HEK293 (cell line): ENCODE results near the gene ABCB9.

Source experiments
- HIC1 ChIP-seq: fragments of 450-650 bp; formaldehyde crosslinking; IDR thresholded peaks from 2 replicates; pipeline ENCODE4 v1.5.1; 2016; ENCODE audit warnings: missing biosample characterization, missing genetic modification characterization
- SCRT1 ChIP-seq: fragments of 450-650 bp; formaldehyde crosslinking; IDR thresholded peaks from 2 replicates; pipeline ENCODE4 v1.5.1; 2016; ENCODE audit warnings: missing biosample characterization, missing genetic modification characterization, borderline replicate concordance
- SP2 ChIP-seq: fragments of 450-650 bp; formaldehyde crosslinking; IDR thresholded peaks from 2 replicates; pipeline ENCODE4 v1.5.1; 2016; ENCODE audit warnings: missing biosample characterization, missing genetic modification characterization
- TCF7L2 ChIP-seq: IDR thresholded peaks from 2 replicates; pipeline ENCODE4 v1.6.1; 2011; ENCODE audit warnings: low read depth, mild to moderate bottlenecking, inconsistent platforms, low read length, moderate library complexity, borderline replicate concordance
- ZBTB44 ChIP-seq: fragments of 450-650 bp; IDR thresholded peaks from 2 replicates; pipeline ENCODE4 v1.5.1; 2018; ENCODE audit warnings: missing biosample characterization, mild to moderate bottlenecking, missing genetic modification characterization
- ZNF416 ChIP-seq: fragments of 450-650 bp; formaldehyde crosslinking; IDR thresholded peaks from 2 replicates; pipeline ENCODE4 v1.5.1; 2016; ENCODE audit warnings: missing biosample characterization, missing genetic modification characterization
- ZNF585B ChIP-seq: fragments of 450-650 bp; formaldehyde crosslinking; IDR thresholded peaks from 2 replicates; pipeline ENCODE4 v1.5.1; 2016; ENCODE audit warnings: missing biosample characterization, missing genetic modification characterization
- ZNF785 ChIP-seq: fragments of 450-650 bp; formaldehyde crosslinking; IDR thresholded peaks from 2 replicates; pipeline ENCODE4 v1.5.1; 2016; ENCODE audit warnings: missing biosample characterization, missing genetic modification characterization
- TF ChIP-seq, protein P1 (sequence below): fragments of 450-650 bp; formaldehyde crosslinking; IDR thresholded peaks from 2 replicates; pipeline ENCODE4 v1.5.1; 2016; ENCODE audit warnings: missing biosample characterization, missing genetic modification characterization

DNA sequence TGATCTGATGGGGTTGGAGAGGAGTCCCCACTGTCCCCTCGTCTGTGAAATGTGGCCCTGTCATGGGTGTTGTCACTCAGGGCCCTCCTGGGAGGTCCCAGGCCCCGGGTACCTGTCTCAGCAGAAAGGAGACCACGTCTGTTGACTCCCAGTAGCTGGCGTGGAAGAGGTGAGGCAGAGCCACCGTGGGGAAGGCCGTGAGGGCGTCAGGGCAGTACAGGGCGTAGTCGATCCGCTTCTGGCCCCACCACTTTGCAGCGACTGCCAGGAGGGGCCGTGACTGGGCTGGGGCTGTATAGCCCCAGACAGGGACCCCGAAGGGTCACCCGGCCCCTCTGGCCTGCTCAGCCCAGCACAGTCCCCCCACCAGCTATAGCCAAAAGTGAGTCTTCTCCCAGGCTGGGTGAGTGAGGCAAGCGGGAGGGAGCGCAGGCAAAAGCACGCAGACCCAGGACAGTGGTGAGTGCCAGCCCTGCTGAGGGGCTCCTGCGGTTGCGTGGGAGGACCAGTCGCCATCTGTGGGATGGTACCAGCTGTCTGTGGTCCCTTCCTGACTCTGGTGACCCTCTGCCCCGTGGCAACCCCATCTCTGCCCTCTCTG, 22.4 kb upstream of the ABCB9 start:
- TF ChIP-seq ZBTB44 (tag by site-specific recombination) (no peak), ZNF416 (tag by site-specific recombination) (no peak), TCF7L2 (no peak), SP2 (tag by site-specific recombination) (no peak), HIC1 (tag by site-specific recombination) (no peak), SCRT1 (tag by site-specific recombination) (no peak), ZNF585B (tag by site-specific recombination) (no peak), ZNF785 (tag by site-specific recombination) (no peak)
- TF ChIP-seq, protein P1, sequence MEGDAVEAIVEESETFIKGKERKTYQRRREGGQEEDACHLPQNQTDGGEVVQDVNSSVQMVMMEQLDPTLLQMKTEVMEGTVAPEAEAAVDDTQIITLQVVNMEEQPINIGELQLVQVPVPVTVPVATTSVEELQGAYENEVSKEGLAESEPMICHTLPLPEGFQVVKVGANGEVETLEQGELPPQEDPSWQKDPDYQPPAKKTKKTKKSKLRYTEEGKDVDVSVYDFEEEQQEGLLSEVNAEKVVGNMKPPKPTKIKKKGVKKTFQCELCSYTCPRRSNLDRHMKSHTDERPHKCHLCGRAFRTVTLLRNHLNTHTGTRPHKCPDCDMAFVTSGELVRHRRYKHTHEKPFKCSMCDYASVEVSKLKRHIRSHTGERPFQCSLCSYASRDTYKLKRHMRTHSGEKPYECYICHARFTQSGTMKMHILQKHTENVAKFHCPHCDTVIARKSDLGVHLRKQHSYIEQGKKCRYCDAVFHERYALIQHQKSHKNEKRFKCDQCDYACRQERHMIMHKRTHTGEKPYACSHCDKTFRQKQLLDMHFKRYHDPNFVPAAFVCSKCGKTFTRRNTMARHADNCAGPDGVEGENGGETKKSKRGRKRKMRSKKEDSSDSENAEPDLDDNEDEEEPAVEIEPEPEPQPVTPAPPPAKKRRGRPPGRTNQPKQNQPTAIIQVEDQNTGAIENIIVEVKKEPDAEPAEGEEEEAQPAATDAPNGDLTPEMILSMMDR (tag by site-specific recombination) = no peak
